NCI-H1092 (cell line): ENCODE measurements around the gene S100A16.
A peak's percentile ranks its signal among the peaks of the same experiment; 100 is the strongest.
"Not testable (repeated sequence)": the region's sequence is repeated elsewhere in the genome, so short reads cannot be mapped to it uniquely, and the experiment has no call there.

Experiments
- DNase-seq: peaks from one replicate; lab custom pipeline; 2025; lab: John Stamatoyannopoulos, UW

S100A16 gene, protein sequence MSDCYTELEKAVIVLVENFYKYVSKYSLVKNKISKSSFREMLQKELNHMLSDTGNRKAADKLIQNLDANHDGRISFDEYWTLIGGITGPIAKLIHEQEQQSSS

DNA sequence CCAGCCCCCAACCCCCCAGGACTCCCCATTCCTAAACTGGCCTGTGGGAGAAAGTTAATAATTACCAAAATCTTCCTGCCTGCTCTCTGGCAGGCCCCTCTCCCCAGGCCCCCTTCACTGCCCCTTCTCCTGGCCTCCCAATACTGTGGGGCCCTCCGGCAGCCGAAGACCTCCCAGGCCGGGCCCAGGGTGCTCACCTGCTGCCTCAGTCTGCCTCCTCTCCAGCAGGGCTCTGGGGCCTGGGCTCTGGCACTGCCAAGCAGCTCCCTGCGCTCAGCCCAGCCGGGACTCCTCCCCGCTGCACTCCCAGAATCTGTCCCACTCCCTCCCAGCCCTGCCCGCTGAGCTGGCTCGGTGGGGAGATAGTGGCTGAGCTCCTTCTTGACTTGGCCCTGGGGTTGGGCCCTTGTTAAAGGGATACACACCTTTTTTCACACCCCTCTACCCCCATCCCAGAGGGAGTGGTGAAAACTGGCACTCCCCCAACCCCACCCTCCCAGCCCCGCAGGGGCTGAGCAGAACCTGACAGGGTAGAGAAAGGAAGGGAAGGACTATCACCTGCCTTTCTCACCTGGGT, at the start of gene S100A16:
S100A16 (minus strand) TSS at position 383 of the 577 bp plus-strand sequence. CDS start 4,986 bp downstream, outside the sequence.
- DNase-seq = no peak

DNA sequence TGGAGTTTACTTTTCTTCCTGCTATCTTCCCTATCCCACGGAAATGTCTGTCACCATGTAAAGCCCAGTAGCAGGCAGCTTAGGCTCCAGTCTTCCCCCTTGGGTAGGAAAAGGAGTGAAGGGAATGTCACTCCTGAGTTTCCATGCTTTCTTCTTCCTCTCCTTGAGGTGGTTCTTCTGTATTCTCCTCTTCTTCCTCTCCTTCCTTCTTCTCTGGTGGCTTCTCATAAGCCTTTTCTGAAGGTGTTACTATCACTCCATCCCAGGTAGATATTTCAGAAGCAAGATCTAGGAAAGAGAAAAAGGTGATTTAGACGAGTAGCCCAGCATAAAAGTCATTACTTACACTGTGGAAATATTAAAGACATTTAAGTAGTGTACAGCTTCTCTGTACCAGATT, 49.3 kb upstream of the S100A16 start:
- no peak for DNase-seq

DNA sequence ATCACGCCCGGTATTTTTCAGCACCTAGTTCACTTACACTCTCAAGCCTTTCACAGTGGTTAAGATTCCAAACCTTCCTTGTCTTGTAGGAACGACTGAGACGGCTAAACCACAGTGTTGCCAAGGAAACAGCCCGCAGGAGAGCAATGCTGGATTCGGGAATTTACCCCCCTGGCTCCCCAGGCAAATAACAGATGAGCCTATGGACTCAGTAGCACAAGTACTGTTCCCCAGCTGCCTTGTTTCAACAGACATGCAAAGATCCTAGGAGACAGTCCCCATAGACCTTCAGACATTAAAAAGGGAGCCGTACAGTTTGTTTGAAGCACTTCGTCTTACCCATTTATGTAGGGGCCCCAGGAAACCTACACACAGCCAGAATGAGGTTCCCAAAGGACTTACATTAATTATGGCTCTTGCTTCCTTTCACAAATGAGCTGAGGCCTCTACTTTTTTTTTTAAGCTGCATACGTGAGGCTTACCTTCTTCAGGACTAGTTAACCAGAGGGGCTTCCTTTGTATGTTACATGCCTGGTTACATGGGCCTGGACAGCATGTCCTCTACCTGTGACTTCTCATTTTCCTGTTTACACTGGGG, 48.3 kb upstream of the S100A16 start:
- DNase-seq = no peak

DNA sequence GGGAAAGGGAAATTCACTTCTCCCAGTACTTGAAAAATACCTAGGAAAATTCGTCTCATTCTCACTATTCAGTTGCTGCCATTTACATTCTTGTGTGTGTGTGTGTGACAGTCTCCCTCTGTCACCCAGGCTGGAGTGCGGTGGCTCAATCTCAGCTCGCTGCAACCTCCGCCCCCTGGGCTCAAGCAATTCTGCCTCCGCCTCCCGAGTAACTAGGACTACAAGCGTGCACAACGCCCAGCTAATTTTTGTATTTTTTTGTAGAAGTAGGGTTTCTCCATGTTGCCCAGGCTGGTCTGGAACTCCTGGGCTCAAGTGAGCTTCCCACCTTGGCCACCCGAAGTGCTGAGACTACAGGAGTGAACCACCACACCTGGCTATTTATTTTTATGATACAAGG, 46.7 kb upstream of the S100A16 start:
- DNase-seq = no peak

DNA sequence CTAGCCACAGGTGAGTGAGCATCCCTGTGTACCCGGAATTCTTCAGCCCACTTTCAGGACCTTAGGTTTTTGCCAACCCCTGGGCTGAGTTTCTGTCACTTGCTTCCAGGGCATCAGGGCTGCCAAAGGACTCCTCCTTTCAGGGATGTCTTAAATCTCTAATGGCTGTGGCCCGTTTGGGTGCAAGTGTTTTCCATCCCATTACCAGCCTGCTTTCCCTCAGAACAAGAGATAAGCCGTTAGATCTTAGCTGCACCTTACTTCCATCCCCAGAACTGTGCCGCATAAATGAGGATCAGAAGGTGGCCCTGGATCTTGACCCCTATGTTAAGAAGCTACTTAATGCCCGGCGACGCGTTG, 46.2 kb upstream of the S100A16 start:
- no peak for DNase-seq

DNA sequence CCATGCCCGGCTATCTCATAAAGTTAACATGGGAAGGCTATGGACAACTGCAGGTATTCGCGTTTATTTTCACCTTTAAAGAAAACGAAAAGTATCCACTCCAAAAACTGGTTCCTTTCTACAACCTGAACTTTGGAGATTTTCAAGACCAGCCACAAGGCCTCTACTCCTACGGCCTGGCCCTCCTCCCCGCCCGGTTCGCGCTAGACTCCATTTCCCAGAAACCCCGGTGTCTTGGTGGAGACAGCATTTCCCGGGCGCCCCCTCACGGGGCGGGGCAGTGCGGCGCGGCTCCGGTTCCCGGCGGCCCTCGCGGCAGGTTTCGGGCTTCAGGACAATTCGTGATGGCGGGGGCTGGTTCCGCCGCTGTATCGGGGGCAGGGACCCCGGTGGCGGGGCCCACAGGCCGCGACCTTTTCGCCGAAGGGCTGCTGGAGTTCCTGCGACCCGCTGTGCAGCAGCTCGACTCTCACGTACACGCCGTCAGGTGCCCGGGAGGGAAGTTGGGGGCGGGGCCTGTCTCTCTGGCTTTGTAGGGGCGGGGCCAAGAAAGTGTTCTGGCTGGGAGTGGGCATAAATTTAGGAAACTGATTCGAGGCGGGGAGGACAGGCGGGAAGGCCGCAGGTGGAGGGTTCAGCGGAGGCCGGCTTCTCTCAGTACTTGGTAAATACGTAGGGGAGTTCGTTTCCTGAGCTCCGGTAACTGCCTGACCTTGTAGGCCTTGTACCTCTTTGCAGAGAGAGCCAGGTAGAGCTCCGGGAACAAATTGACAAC, 45.6 kb upstream of the S100A16 start, which contains the start of gene SNAPIN:
SNAPIN (plus strand) TSS at position 304 of the 775 bp plus-strand sequence; CDS start at position 345, 41 bp downstream.
- DNase-seq = peak; percentile 80

DNA sequence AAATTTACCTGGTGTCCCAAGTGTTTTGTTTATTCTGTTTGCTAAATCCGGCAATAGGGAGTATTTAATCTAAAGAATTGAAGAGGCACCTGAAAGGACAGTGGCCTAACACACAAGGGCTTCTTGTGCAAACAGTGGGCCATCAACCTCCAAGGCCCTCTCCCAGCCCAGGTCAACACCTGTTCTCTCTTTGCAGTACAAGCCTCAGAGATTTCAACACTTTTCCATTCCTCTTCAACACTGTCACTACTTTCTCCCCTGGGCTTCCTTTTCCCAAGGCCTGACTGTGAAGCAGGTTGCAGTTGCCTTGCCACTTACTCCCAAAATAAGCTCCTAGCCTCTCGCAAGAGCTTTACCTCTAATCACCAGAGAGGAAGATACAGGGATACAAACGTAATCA, 42.4 kb upstream of the S100A16 start:
- DNase-seq = no peak

DNA sequence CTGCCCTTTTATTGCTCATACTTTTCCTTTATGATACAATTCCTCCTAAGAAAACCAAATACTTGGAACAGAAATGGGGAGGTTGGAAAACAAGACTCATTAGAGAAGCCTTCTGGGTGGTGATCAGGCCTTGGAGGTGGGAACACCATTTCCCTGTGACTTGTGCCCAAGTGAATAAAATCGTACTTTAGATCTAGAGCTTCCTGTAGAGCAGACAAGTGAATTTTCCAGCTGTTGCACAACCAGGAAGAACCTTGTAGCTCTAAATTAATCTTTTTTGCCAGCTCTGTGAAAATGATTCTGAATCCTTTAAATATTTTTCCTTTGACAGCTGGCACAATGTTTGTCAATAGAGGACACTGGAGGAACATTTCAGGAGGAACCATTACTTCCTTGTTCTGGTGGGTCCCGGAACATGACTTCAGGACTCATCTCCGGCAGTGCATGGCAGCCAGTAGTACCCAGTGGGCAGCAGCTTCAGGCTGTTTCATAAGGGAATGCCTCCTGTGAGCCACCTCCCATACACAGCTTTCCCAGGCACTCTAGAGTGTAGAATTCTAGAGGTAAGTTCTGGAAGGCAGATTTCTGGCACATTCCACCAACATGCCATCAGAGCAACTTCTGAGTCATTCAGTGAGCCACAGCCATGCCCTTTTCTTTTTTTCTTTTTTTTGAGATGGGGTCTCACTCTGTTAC, 40.0 kb upstream of the S100A16 start:
- no peak for DNase-seq

DNA sequence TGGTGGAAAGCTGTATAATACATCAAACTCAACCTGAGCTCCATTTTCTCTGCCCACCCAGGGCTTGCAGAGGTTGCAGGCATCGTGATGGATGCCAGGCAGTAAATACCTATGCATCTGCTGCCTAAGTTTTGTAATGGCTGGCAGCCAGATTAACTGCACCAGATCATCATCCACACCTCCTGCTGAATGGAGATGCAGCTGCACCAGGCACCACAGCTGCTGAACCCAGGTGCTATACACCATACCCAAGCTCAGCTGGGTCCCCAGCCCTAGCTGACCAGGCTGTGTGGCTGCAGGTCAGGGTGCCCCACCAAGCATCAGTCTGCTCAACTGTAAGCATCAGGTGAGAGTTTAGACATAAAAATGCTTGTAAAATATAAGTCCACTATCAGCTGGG, 38.8 kb upstream of the S100A16 start:
- DNase-seq = no peak

DNA sequence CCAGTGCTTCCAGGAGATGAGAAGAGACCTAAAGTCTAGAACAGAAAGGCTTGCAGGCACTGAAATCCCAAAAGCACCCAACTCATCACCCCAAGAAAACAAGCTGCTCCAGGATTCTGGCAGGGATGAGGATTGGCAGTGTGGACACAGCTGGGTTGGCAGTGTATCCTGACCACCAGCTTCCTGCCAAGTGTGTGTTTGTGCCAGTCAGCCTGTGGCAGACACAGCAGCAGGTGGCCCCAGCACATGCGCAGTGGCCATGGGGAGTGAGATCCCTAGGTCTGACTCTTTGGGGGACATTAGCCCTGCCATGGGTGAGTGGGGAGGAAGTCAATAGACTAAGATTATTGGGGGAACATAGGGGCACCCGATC, 36.9 kb upstream of the S100A16 start:
- peak; percentile 95 for DNase-seq

DNA sequence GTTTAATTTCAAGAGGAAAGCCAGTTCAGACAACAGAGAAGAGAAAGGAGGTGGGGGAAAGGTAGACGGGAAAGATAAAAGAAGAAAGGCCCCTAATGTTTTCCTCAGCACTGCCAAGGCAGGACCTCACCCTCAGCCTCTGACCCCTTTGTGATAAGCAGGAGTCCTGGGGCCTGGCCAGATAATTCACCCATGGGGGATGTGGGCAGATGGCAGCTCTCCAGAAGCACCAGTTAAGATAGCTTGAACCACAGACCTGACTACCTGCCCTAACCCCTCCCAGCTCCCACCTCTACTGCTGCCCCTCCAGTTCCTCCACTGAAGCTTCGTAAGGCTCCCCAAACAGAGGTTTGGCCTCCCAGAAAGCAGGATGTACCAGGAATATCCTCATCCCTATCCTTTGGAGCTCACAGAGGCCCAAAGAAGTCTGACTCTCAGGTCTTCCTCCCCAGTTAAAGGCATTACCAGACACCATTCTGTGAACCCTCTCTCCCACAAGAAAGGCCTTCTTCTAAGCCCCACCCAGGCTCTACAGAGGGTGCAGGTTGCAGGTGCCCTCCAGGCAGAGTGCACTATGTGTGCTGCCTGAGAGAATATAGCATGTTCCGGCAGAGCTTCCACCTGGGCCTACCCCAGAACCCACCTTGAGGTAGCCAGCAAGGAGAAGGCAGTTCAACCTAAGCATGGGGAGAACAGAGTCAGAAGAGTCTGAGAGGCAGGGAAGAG, 36.4 kb upstream of the S100A16 start:
- DNase-seq = peak; percentile 54

DNA sequence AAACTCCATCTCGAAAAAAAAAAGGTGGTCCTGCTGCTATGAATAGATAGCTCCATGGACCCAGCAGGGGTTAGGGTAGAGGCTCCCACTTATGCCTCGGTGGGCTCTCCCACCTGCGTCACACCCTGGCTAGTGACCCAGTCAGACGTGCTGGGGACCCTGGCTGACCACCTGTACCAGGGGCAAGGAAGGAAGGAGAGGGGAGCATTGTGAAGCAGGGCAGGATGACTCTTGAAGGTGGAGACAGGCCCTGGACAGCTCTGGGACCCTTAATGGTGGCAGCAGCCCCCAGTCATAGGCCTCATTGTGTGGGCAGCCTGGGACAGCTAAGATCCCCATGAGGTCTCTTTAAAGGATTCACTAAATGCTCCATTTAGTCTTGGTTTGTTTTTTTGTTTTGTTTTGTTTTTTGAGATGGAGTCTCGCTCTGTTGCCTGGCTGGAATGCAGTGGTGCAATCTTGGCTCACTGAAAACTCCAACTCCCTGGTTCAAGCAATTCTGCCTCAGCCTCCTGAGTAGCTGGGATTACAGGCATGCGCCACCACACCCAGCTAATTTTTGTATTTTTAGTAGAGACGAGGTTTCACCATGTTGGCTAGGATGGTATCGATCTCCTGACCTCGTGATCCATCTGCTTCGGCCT, 35.2 kb upstream of the S100A16 start:
- no peak for DNase-seq

DNA sequence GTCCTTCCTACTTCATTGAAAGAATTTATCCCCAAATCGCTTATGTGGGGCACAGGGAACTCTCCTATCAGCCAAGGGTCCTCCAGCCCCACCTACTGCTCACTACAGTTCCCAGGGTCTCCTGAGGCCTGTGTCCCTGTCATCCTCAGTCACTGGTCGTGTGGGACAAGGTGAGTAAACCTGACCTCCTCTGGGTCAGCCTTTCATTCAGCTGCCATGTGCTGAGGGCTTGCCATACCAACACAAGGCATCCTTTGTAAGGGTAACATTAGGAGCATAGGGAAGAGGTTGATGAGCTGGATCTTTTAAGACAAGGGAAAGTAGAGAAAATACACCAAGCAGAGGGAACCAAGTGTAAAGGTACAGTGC, 34.4 kb upstream of the S100A16 start:
- no peak for DNase-seq

DNA sequence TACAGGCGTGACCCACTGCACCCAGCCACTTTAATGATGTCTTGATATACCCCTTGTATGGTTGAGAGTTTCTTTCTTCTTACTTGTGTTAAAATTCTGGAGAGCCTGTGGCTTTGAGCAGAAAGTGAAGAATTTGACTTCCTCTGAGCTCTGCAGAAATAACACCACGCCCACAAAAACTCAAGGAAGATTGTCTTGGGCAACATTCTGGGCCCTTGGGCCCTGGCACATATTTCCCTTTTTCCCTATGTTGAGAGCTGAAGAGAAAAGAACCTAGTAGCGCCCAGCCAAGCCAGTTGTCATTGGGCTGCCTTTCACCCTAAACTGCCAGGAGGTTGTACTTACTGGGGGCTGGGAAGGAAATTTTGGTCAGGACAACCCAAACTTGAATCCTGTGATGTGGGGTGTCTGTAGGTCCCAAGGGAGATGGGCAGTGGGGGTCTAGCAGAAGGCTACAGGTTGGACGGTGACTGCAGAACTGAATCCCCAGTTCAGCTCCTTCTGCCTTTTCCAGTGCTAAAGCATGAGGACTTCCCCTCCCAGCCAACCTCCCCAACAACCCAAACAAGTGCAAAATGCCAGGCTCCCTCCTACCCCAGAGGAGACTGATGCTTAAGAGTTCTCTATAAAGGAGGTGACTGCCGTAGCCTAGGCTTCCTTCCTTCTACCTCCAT, 33.9 kb upstream of the S100A16 start:
- DNase-seq = no peak

DNA sequence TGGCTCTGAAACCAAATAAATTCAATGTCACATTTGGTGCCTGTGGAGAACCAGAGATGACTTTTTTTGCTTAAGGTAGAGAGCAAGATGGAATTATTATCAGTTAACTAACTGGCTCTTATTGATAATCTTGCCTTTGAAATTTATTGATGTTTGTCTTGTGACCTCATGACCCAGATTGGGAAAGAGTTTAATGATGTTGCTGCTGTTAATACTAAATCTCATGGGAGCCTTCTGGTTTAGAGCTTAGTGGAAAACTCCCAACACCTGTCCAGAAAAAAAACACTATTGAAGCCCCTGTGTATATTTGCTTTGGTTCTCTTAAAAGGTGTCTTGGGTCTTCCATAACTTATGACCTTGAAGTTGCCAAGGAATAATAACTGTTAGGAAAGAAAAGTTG, 30.9 kb upstream of the S100A16 start:
- no peak for DNase-seq

DNA sequence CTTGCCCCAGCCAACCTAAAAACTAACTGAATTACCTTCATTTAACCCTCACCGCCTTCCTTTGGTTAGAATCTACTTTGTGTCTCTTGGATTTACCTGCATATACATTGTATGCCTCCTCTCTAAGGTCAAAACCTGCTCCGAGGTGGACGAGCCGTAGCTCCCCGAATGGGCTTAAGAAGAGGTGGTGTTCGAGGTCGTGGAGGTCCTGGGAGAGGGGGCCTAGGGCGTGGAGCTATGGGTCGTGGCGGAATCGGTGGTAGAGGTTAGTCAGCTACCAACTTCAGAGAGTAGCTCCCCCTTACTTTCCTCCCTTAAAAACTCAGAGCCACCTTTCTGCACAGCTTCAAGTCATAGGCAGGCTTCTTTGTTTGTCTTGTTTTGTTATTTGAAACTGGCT, 30.2 kb upstream of the S100A16 start:
- no peak for DNase-seq

DNA sequence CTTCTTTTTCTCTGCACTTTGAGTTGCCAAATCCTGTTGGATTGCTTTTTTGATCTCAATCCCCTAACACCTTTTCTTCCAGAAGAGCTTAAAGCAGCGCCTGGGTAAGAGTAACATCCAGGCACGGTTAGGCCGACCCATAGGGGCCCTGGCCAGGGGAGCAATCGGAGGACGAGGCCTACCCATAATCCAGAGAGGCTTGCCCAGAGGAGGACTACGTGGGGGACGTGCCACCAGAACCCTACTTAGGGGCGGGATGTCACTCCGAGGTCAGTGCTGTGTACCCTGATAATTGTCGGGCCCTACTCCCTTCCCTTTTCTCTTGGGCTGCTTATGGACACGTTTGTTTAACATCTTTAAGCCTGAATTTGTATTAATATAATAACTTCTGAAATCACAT, 29.2 kb upstream of the S100A16 start:
- no peak for DNase-seq

DNA sequence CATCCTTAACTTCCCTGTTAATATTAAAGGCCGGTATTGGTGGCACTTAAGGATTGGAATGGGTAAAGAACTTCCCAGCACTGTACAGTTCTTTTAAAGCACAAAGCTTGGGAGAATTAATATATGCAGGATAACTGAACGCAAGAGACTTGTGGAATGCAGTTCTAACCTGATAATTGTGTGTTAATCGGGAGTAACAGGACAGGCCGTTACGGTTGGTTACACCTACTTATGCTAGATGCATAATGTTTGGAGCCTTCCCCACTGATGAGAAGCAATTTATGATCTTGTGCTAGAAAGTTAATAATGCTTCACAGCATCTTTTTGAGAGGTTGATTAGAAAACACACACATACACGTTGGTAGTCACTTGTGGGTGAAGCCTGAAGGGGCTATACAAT, 27.9 kb upstream of the S100A16 start:
- DNase-seq = no peak

DNA sequence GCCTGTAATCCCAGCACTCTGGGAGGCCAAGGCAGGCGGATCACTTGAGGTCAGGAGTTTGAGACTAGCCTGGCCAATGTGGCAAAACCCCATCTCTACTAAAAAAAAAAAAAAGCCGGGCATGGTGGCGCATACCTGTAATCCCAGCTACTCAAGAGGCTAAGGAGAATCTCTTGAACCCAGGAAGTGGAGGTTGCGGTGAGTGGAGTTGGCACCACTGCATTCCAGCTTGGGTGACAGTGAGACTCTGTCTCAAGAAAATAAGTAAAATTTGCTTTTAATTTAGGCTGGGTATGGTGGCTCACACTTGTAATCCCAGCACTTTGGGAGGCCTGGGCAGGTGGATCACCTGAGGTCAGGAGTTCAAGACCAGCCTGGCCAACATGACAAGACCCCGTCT, 27.3 kb upstream of the S100A16 start:
- DNase-seq = not testable (repeated sequence)

DNA sequence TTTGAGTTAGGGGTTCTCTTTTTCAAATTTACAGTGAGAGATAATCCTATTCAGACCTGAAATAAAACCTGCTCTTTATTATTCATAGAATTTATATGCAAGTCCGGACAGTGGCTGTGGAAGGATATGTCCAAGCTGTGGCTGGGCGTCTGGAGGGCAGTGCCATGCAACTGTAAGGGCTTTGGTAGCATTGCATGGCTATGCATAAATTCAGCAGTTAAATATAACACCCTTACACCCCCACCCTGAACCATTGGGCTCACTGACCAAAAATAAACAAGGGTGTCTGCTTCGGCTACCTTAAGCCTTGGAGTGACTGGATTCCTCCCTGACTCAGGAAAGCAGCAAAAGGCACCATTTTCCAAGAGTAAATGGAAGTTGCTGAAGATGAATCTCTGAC, 26.3 kb upstream of the S100A16 start:
- DNase-seq = no peak

DNA sequence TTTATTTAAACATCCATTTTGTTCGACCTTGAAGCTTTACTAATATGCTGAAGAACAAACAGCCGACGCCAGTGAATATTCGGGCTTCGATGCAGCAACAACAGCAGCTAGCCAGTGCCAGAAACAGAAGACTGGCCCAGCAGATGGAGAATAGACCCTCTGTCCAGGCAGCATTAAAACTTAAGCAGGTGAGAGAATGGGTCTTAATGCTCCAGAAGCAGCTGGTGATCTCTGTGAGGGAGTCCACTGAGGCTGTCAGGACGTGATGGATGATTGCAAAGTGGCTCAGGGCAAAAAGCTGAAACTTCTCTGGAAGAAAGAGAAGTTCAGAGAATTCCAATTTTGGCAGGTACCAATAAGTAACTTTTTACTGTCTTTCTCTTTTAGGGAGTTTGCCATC, 25.3 kb upstream of the S100A16 start:
- DNase-seq = no peak
